Dermis microvascular lymphatic vessel endothelial cell (primary cell): ENCODE measurements around the gene RAB31. TPM values are rescaled to one million over a fixed set of nuclear protein-coding genes. Genes with fewer than 3 reads are reported as not detected.
A peak's percentile ranks its signal among the peaks of the same experiment; 100 is the strongest.

Experiments used
- DNase-seq, 2 donors: peaks; one replicate each; pipeline versions ENCODE4 v3.0.0 to v3.0.0-alpha.2; 2010; ENCODE audit warnings: low read depth in 2 of 2
- total RNA-seq: library from RNA; depleted of rRNA; stranded (reverse); fragments of >200 nt; gene quantifications from 2 replicates; pipeline ENCODE4 v1.2.1, GENCODE V29; 2014

Gene RAB31
- total RNA-seq, 1 donor from 2014 or later: 46.5 TPM

GRCh38 chr18:9712130-9712577 is 4.1 kb downstream of the RAB31 start:
- DNase-seq: no peak

- DNase-seq: no peak
Observed at GRCh38 chr18:9712611-9713010, 4.5 kb downstream of the RAB31 start.

GRCh38 chr18:9714266-9715087 is 6.4 kb downstream of the RAB31 start:
- DNase-seq: no peak

- DNase-seq: no peak
Observed at GRCh38 chr18:9715088-9715343, 6.9 kb downstream of the RAB31 start.

GRCh38 chr18:9715978-9716774 is 8.1 kb downstream of the RAB31 start:
- DNase-seq: no peak

GRCh38 chr18:9716780-9717563 is 8.9 kb downstream of the RAB31 start:
- DNase-seq: no peak

- DNase-seq: peak in 1 of 2 donors; percentile 71
Observed at GRCh38 chr18:9719421-9719981, 11.4 kb downstream of the RAB31 start.

GRCh38 chr18:9720327-9720726 is 12.2 kb downstream of the RAB31 start:
- no peak for DNase-seq

GRCh38 chr18:9721893-9722550 is 13.9 kb downstream of the RAB31 start:
- DNase-seq: no peak

GRCh38 chr18:9722691-9723090 is 14.6 kb downstream of the RAB31 start:
- DNase-seq: no peak

GRCh38 chr18:9724797-9725585 is 16.9 kb downstream of the RAB31 start:
- DNase-seq: no peak

- DNase-seq: no peak
Observed at GRCh38 chr18:9726175-9726574, 18.1 kb downstream of the RAB31 start.

GRCh38 chr18:9726936-9727335 is 18.8 kb downstream of the RAB31 start:
- DNase-seq: no peak

- DNase-seq: no peak
Observed at GRCh38 chr18:9730786-9731185, 22.7 kb downstream of the RAB31 start.

- no peak for DNase-seq
Observed at GRCh38 chr18:9731380-9731779, 23.3 kb downstream of the RAB31 start.

GRCh38 chr18:9732031-9732430 is 23.9 kb downstream of the RAB31 start:
- no peak for DNase-seq

- DNase-seq: peak in 1 of 2 donors; percentile 21
Observed at GRCh38 chr18:9734189-9734588, 26.1 kb downstream of the RAB31 start.

- DNase-seq: no peak
Observed at GRCh38 chr18:9735238-9735637, 27.1 kb downstream of the RAB31 start.

GRCh38 chr18:9735879-9736278 is 27.8 kb downstream of the RAB31 start:
- DNase-seq: no peak

- DNase-seq: no peak
Observed at GRCh38 chr18:9736286-9736835, 28.3 kb downstream of the RAB31 start.
